ENCODE data around the gene DLGAP1.

DNA sequence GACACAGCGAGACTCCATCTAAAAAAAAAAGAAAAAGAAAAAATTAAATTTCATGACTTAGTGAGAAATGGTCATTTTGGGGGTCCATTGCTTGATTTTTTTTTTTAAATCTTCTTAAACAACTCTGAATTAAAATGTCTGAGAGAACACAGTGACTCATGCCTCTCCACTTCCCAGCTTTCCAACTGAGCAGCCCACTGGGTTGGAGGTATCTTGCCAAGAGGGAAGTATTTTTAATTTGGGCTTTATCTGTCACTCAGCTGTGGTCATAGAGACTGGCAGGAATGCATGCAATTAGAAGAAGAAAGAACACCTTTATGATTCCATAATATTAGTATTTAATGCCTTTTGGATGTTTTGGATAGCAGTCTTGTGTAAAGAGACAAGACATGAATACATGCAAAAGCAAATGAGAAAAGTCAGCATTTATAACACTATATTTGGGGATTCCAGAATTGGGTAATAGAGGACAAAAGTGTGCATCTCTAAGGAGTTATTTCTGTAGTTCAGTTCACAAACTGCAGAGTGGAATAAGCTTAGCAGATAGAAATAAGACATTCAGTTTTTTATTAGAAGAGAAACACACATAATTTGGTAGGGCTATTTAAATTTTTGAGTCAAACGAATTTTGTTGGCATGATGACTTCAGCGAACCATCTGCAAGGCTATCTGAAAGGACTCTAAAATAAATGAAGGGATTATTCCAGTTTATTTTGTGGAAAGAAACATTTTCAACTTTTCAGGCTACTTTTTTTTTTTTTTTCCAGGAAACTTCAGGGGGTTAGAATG lies 750.4 kb downstream of the DLGAP1 start:
- TF ChIP-seq EP300 (conservative IDR thresholded peaks at IDR 0.05; ENCODE audit: poor library complexity, severe bottlenecking) (no peak), EZH2 (IDR thresholded peaks at IDR 0.05; ENCODE audit: borderline replicate concordance, insufficient read depth, low read length, poor library complexity, severe bottlenecking) (no peak), RAD21 (conservative IDR thresholded peaks at IDR 0.05) (no peak)
- TF ChIP-seq, protein P1, sequence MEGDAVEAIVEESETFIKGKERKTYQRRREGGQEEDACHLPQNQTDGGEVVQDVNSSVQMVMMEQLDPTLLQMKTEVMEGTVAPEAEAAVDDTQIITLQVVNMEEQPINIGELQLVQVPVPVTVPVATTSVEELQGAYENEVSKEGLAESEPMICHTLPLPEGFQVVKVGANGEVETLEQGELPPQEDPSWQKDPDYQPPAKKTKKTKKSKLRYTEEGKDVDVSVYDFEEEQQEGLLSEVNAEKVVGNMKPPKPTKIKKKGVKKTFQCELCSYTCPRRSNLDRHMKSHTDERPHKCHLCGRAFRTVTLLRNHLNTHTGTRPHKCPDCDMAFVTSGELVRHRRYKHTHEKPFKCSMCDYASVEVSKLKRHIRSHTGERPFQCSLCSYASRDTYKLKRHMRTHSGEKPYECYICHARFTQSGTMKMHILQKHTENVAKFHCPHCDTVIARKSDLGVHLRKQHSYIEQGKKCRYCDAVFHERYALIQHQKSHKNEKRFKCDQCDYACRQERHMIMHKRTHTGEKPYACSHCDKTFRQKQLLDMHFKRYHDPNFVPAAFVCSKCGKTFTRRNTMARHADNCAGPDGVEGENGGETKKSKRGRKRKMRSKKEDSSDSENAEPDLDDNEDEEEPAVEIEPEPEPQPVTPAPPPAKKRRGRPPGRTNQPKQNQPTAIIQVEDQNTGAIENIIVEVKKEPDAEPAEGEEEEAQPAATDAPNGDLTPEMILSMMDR (IDR thresholded peaks at IDR 0.05; ENCODE audit: poor library complexity, severe bottlenecking) = no peak

All from neural cell (in vitro differentiated cells).